Measurements from ENCODE around the gene PDE6D.
A peak's percentile ranks its signal among the peaks of the same experiment; 100 is the strongest.

PDE6D gene

DNA sequence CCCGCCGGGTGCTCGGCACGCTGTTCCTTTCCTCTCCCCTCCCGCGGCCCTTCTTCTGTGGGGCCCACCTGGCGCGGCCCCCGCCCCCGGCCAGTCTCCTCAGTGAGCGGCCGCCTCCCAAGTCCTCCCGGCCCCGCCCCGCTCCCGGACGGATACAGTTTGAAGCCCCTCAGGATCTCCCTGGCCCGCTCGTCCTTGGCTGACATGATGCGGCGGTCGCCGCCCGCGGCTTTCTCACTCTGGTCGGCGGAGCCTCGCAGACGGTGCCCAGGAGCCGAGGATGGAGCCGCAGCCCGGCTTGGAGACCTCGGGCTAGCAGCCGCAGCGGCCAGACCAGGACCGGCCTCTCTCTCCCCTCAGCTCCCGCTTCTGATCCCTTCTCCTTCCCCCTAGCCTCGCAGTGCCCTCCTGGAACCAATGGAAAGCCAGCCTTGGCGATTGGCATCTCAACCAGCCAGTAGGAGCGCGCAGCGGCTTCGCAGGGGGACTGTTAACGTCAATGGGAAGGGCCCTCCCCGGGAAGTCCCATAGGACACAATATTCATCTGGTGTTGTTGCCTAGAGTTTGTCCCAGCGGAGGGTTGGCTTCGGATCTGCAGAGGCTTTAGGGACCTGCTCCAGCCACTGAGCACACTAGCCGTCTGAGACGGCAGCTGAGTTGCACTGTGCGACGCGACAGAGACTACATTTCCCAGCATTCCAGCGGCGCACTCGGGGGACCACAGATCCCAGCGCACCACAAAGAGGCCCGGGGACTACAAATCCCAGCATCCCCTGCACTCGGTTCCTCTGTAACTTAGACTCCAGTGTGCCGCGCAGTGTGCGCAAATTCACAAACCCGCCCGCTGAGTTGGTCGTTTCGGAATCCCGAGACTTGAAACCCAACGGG, at the start of gene PDE6D:
TSS of gene PDE6D (minus strand) at position 374 of the 889 bp plus-strand sequence. CDS start at position 206, 168 bp downstream.
- DNase-seq: peak; percentile 91 to 97

- no peak for DNase-seq
Measured at GRCh38 chr2:231821908-231822307, 40.8 kb upstream of the PDE6D start.

DNA sequence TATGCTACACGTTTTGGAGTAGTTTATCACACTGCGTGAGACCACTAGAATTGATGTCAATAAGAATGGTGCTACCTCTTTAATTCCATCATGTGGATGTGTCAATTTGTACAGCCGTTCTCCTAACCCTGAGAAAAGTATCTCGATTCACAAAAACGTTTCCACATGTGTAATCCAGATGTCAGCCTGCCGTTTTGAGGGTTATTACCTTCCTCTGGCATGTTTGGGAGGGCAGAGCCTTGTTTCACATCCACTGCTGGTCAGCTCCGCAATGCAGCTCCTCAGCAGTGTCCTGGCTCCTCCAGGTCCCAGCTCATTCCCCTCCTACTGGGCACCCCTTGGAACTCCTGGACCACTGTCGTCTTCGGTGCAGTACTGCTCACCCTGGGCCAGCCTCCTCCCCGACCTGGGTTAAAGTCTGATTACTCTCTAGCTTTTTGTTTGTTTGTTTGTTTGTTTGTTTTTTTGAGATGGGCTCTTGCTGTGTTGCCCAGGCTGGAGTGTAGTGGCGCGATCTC, 39.8 kb upstream of the PDE6D start:
- DNase-seq: no peak

GRCh38 chr2:231819447-231820042, 38.5 kb upstream of the PDE6D start:
- DNase-seq: no peak

DNA sequence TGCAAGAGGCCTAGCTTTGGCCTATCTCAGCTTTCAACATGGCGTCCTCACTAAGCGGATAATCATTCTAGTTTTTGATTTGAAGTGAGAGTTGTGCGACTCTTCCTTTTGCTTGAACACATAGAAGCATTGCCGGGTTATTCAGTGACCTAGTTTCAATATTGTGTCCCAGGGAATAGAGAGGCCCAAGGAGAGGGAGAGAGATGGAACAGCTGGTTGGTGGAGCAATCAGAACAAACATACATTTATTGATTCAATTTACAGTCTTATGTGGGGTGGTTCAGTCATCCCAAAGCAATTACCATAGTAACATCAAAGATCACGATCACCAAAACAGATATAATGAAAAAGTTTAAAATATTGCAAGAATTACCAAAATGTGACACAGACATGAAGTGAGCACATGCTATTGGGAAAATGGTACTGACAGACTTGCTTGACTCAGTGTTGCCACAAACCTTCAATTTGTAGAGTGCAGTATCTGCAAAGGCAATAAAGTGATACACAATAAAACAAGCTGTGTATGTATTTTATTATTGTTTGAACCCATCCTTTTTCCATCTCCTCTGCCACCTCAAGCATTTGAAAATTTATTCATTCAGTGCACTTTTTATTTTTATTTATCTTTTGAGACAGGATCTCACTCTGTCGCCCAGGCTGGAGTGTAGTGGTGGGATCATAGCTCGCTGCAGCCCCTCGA, 35.4 kb upstream of the PDE6D start:
- DNase-seq: no peak

DNA sequence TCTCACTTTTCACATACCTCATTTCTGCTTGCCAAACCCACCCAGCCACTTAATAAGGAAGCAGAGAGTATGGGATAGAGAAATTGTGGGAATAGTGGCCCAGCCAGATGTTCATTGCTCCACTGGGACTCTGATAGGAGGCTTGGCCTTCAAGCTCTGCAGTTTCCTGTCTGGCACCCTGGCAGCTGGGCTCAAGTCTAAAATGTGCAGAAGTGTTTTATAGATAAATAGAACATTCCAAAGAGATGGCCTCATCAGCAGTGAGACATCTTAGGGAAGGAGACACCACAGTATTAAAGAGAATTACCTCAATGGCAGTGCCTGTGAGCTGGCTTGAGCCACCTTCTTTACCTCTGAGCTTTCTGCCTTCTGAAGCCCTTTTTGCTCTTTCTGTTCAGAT, 29.8 kb upstream of the PDE6D start:
- DNase-seq: no peak

- DNase-seq: no peak
Measured at GRCh38 chr2:231807020-231807419, 25.9 kb upstream of the PDE6D start.

GRCh38 chr2:231803501-231804138, 22.5 kb upstream of the PDE6D start:
- DNase-seq: no peak

DNA sequence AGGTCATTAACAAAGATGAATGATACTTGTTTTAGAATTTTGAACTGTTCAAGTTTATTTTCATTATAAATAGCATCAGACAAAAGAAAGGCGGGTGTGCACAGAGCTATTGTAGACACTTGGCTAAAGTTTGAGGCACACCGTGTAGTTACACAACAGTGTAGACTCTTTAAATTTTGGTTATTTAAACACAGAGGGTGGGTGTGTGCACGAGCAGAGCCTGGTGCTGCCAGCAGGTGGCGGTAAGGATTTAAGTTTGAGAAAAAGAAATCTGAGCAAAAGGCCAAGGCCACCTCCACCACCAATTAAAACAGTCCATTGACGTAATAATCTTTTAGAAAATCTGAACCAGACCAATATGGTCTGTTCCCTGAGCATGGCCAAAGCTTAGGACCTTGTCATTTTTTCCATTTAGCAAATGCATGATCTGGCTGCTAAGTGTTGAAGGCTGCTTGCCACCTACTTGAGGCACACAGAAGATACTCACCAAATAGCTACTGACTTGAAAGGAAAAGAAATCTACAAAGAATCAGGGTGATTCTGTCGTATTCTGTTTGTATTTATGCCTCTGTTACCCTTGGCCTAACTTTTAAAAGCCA, 19.5 kb upstream of the PDE6D start:
- peak in 1 of 2 experiments; percentile 18 for DNase-seq

DNA sequence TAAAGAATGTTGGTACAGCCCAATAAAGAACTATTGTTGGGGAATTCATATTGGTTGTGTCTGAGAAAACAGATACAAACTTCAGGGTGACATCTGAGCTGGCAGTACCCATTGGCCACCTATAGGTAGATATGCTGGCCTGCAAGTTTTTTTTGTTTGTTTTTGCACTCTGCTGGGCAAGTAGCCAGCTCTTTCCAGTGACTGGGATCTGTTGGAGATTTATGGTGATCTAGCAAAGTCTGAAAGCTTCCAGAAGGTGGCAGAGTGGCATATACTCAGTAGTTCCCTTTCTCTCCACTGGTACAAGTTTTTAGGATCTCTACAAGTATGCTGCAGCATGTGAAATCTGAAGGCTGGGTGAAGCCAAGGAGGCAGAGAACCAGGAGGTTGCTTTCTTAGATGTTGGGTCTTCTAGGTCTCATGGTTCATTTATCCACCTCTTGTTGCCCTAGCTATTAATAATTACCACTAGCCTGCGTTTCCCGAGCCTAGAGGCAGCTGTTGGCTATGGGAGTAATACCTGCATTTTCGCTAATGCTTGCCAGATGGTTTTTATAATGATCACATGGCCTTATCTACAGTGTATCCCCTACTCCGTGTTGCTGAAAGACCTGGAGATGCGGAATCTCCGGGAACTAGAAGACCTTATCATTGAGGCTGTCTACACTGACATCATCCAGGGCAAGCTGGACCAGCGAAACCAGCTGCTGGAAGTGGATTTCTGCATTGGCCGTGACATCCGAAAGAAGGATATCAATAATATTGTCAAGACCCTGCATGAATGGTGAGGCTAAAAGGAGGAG, 14.6 kb upstream of the PDE6D start:
- DNase-seq: peak in 1 of 2 experiments; percentile 43

- no peak for DNase-seq
Measured at GRCh38 chr2:231794383-231794782, 13.3 kb upstream of the PDE6D start.

GRCh38 chr2:231791107-231791506, 10.0 kb upstream of the PDE6D start:
- DNase-seq: no peak

GRCh38 chr2:231786917-231787292, 5.8 kb upstream of the PDE6D start:
- no peak for DNase-seq

- peak; percentile 66 to 82 for DNase-seq
Measured at GRCh38 chr2:231786177-231786916, 5.3 kb upstream of the PDE6D start, which contains the start of gene COPS7B. TSS of gene COPS7B (plus strand) at chr2:231786445. CDS start at chr2:231788571, 2,126 bp downstream.

GRCh38 chr2:231785822-231786176, 4.7 kb upstream of the PDE6D start:
- no peak for DNase-seq

GRCh38 chr2:231785413-231785812, 4.3 kb upstream of the PDE6D start:
- no peak for DNase-seq

- DNase-seq: peak in 1 of 2 experiments; percentile 14
Measured at GRCh38 chr2:231781798-231782726, 980 bp upstream of the PDE6D start.

- DNase-seq: no peak
Measured at GRCh38 chr2:231780123-231780908, 766 bp downstream of the PDE6D start.
